ENCODE results near the gene CYFIP1.

GRCh38 chr15:22855791-22856190 is 124.4 kb downstream of the CYFIP1 start:
- TF ChIP-seq CTCF (IDR thresholded peaks at IDR 0.05 in 4 of 5, conservative IDR thresholded peaks at IDR 0.05 in 1 of 5) (no peak), POLR2A (IDR thresholded peaks at IDR 0.05) (no peak)

All from gastrocnemius medialis (tissue), 4 donors.